Endothelial cell of umbilical vein (primary cell): ENCODE data around the gene TOX2. TPM values are rescaled to one million over a fixed set of nuclear protein-coding genes. Genes with fewer than 3 reads are reported as not detected.

Experiments
- BruUV-seq: library from RNA; stranded (reverse); fragments of 400-500 nt; replicated peaks from 2 replicates; lab custom pipeline; 2021; lab: Mats Ljungman, UMichigan
- CTCF ChIA-PET: fragments of 300-600, 350-600 bp; sonication (Branson Sonifier 250); formaldehyde crosslinking; loops from one replicate; lab custom pipeline; 2021; ENCODE audit warnings: antibody characterized with exemption, inconsistent platforms; lab: Charles Lee
- POLR2A ChIA-PET: fragments of 300-600, 350-600 bp; sonication (Branson Sonifier 250); formaldehyde crosslinking; loops from one replicate; lab custom pipeline; 2021; ENCODE audit warnings: antibody characterized with exemption, inconsistent platforms; lab: Charles Lee
- DNase-seq: peaks from one replicate; pipeline ENCODE4 v3.0.0-alpha.2; 2011; ENCODE audit warnings: low read depth, low spot score
- FAIRE-seq: peaks from 2 replicates; lab custom pipeline; 2011; peaks lifted over from hg19 to GRCh38; lab: Jason Lieb, UNC
- H2AFZ ChIP-seq: 2 replicates; pipeline ENCODE4 v1.6.0; 2012; ENCODE audit warnings: low read depth, low read length, control low read depth, inconsistent platforms
- H3K27ac ChIP-seq: 2 replicates; pipeline ENCODE4 v1.5.1; 2011; ENCODE audit warnings: low read depth, mild to moderate bottlenecking, control low read depth, low read length, moderate library complexity; ENCODE audit not compliant: insufficient read depth
- H3K27me3 ChIP-seq, 2 experiments: 2 replicates each; pipeline versions ENCODE4 v1.6.0 to v1.6.1; 2011; ENCODE audit warnings: low read length in 2 of 2, mixed read lengths in 1 of 2; ENCODE audit not compliant: control insufficient read depth in 2 of 2, insufficient read depth in 2 of 2
- H3K36me3 ChIP-seq, 2 experiments: 2 replicates in 1 of 2; 3 replicates in 1 of 2; pipeline ENCODE4 v1.5.1; 2011; ENCODE audit warnings: low read length in 2 of 2, mild to moderate bottlenecking in 1 of 2, moderate library complexity in 1 of 2; ENCODE audit not compliant: control insufficient read depth in 2 of 2, insufficient read depth in 2 of 2; ENCODE audit errors: extremely low read depth in 1 of 2
- H3K4me1 ChIP-seq: 3 replicates; pipeline ENCODE4 v1.5.1; 2011; ENCODE audit warnings: mild to moderate bottlenecking, low read length; ENCODE audit not compliant: control insufficient read depth, insufficient read depth; ENCODE audit errors: extremely low read depth
- H3K4me2 ChIP-seq: 2 replicates; pipeline ENCODE4 v1.6.1; 2011; ENCODE audit warnings: low read length, control low read depth, mixed read lengths; ENCODE audit not compliant: insufficient read depth
- H3K4me3 ChIP-seq, 3 experiments: fragments of 200-600 bp in 1 of 3; sonication (generic), shearing (Covaris generic) in 1 of 3; replicated peaks in 1 of 3; 2 replicates each; pipeline ENCODE4 v1.5.1; 2011 to 2016; ENCODE audit warnings: control low read depth in 3 of 3, low read length in 3 of 3, mild to moderate bottlenecking in 2 of 3, inconsistent platforms in 1 of 3, low read depth in 1 of 3, moderate library complexity in 1 of 3; ENCODE audit not compliant: insufficient read depth in 1 of 3
- H3K79me2 ChIP-seq: 2 replicates; pipeline ENCODE4 v1.6.0; 2012; ENCODE audit warnings: low read length, inconsistent platforms; ENCODE audit not compliant: control insufficient read depth, insufficient read depth
- H3K9ac ChIP-seq: replicated peaks from 2 replicates; pipeline ENCODE3; 2011; ENCODE audit warnings: low read length, control low read depth; ENCODE audit not compliant: insufficient read depth; ENCODE audit errors: extremely low read depth
- H3K9me1 ChIP-seq: replicated peaks from 3 replicates; pipeline ENCODE4 v1.6.0; 2011; ENCODE audit warnings: mild to moderate bottlenecking, low read length; ENCODE audit not compliant: control insufficient read depth, insufficient read depth; ENCODE audit errors: extremely low read depth
- H3K9me3 ChIP-seq: replicated peaks from 2 replicates; pipeline ENCODE4 v1.5.1; 2012; ENCODE audit warnings: low read length, inconsistent platforms; ENCODE audit not compliant: control insufficient read depth, insufficient read depth
- H4K20me1 ChIP-seq: replicated peaks from 2 replicates; pipeline ENCODE3; 2011; ENCODE audit warnings: mild to moderate bottlenecking, low read length; ENCODE audit not compliant: control insufficient read depth, insufficient read depth; ENCODE audit errors: extremely low read depth
- FOS ChIP-seq: IDR thresholded peaks from 2 replicates; pipeline ENCODE4 v1.6.1; 2011; ENCODE audit warnings: mild to moderate bottlenecking, low read length, moderate library complexity, borderline replicate concordance; ENCODE audit not compliant: insufficient read depth
- MYC ChIP-seq: IDR thresholded peaks from one replicate; pipeline ENCODE4 v1.6.1; 2011; ENCODE audit warnings: mild to moderate bottlenecking, low read depth, low read length
- POLR2A ChIP-seq: IDR thresholded peaks from 2 replicates; pipeline ENCODE4 v1.6.1; 2012; ENCODE audit warnings: low read depth, mild to moderate bottlenecking, control low read depth, low read length
- POLR2AphosphoS5 ChIP-seq: IDR thresholded peaks from 2 replicates; pipeline ENCODE4 v1.6.1; 2012; ENCODE audit warnings: low read depth, mild to moderate bottlenecking, control low read depth, low read length, moderate library complexity; ENCODE audit not compliant: insufficient read depth
- dilution Hi-C: fragments of 300-500 bp; cut with MboI; formaldehyde crosslinking; loops from one replicate; pipeline ENCODE4 v1.15.0; 2019; ENCODE audit warnings: low sequenced_read_pairs; ENCODE audit not compliant: extremely low pct_ligation_motif_present
- intact Hi-C: fragments of 100-400 bp; cut with micrococcal nuclease; formaldehyde crosslinking; loops from one replicate; pipeline ENCODE4 v1.10.0; 2022
- polyA plus RNA-seq, 4 experiments: library from polyadenylated mRNA; depleted of rRNA in 3 of 4; stranded (reverse) in 3 of 4; unstranded in 1 of 4; fragments of >200 nt; gene quantifications; 2 replicates each; pipeline versions ENCODE4 v1.2.1 to v1.2.3, GENCODE V29; 2011 to 2012; ENCODE audit warnings: missing spikeins in 1 of 4
- total RNA-seq: library from RNA; stranded (reverse); gene quantifications from 2 replicates; pipeline ENCODE4 v1.2.3, GENCODE V29; 2021
- TF ChIP-seq, protein P1 (sequence below): IDR thresholded peaks from 2 replicates; pipeline ENCODE4 v1.6.1; 2011; ENCODE audit not compliant: insufficient read depth, insufficient read length
- TF ChIP-seq, protein P2 (sequence below), 2 donors: IDR thresholded peaks; 1 replicate in 1 of 2; 2 replicates in 1 of 2; pipeline ENCODE4 v1.5.1; 2011; ENCODE audit warnings: low read length in 2 of 2, mild to moderate bottlenecking in 2 of 2, moderate library complexity in 2 of 2, control low read depth in 1 of 2, inconsistent platforms in 1 of 2, low read depth in 1 of 2; ENCODE audit not compliant: insufficient read depth in 1 of 2; ENCODE audit errors: extremely low read depth in 1 of 2

The TOX2 gene
- total and polyA plus RNA-seq, 2 donors (not counting 3 experiments of a cell fraction or from before 2014, with no cell fraction given) = 7.0 to 18.6 TPM

DNA sequence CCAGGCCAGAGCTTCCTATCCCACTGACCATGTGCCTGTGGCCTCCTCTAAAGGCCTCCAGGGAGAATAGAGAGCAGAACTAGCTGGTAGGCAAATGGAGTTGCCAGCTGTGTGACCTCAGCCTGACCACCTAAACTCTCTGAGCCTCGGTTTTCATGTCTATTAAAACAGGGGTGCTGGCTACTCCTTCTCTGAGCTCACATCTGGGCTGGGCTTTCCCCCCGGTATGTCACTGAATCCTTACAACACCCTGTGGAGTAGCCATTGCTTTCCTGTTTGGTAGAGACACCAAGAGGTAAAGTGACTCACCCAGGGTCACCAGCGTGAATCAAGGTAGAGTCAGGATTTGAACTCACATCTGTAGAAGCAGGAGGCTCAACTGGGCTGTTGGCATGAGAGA lies 140.2 kb downstream of the TOX2 start:
- H4K20me1 ChIP-seq = no peaks in the 10 kb centered on the region
- no peak overlapping the region for H3K4me2 ChIP-seq
- dilution Hi-C loops = no loop called here
- no peaks in the 10 kb centered on the region for H3K27me3 ChIP-seq
- no peak overlapping the region for H3K4me3 ChIP-seq
- no peak overlapping the region for H3K9ac ChIP-seq
- no peaks in the 10 kb centered on the region for H3K9me3 ChIP-seq
- DNase-seq (no peak), FAIRE-seq (no peak)
- H3K36me3 ChIP-seq = no peaks in the 10 kb centered on the region
- intact Hi-C loops = no loop called here
- H2AFZ ChIP-seq = no peak overlapping the region
- H3K4me1 ChIP-seq = no peaks in the 10 kb centered on the region
- no peaks in the 10 kb centered on the region for H3K79me2 ChIP-seq
- H3K9me1 ChIP-seq = no peaks in the 10 kb centered on the region
- ChIA-PET CTCF (interaction anchor here (1.0 to 2.2 kb wide), 3 partner anchors 22 to 304 kb away, joined by 3 to 6 read pairs (median 3); no protein-coding TSS in a partner anchor), POLR2A (no interaction called here)
- BruUV-seq = no TSS peak
- TF ChIP-seq, protein P1, sequence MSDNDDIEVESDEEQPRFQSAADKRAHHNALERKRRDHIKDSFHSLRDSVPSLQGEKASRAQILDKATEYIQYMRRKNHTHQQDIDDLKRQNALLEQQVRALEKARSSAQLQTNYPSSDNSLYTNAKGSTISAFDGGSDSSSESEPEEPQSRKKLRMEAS = no peak
- TF ChIP-seq MYC (no peak), POLR2A (no peak), POLR2AphosphoS5 (no peak), FOS (no peak)
- TF ChIP-seq, protein P2, sequence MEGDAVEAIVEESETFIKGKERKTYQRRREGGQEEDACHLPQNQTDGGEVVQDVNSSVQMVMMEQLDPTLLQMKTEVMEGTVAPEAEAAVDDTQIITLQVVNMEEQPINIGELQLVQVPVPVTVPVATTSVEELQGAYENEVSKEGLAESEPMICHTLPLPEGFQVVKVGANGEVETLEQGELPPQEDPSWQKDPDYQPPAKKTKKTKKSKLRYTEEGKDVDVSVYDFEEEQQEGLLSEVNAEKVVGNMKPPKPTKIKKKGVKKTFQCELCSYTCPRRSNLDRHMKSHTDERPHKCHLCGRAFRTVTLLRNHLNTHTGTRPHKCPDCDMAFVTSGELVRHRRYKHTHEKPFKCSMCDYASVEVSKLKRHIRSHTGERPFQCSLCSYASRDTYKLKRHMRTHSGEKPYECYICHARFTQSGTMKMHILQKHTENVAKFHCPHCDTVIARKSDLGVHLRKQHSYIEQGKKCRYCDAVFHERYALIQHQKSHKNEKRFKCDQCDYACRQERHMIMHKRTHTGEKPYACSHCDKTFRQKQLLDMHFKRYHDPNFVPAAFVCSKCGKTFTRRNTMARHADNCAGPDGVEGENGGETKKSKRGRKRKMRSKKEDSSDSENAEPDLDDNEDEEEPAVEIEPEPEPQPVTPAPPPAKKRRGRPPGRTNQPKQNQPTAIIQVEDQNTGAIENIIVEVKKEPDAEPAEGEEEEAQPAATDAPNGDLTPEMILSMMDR (IDR thresholded peaks at IDR 0.05; ENCODE audit: extremely low read depth in 1 of 2, insufficient read depth in 1 of 2, low read depth in 1 of 2, low read length in 2 of 2) = no peak
- H3K27ac ChIP-seq = no peak overlapping the region
